GM19455 (cell line): Measurements from ENCODE around the gene ADAMTS9.

Experiments used
- ATAC-seq: cut with Tn5 transposase; IDR thresholded peaks from one replicate; pipeline ENCODE4 v1.9.1; 2021; ENCODE audit not compliant: unreplicated experiment

Gene ADAMTS9

DNA sequence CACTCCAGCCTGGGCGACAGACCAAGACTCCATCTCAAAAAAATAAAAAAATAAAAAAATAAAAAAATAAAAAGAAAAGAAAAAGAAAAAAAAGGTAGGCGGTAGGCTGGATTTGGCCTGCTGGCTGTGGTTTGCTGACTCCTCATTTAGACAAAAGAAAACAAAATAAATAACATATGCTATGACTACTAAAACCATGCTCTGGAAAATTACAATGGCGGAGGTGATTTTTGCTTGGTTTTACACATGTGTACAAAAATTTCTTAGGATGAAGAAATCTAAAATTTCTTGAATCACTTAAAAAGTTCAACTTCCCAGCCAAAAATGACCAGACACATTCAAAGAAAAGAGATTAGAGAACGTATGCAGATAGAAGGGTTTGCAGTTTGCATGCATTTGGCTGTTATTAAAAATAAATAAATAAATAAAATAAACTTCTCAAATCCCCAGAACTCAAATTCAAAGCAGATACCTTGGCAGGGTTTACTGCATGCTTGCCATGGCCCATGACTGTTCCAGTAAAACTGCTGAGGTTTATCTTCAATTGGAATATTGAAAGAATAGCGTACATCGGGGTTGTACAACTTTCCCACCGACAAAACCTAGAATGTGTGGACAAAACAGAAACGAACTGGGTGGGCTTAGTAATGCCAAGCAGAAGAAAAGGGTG, 65.9 kb downstream of the ADAMTS9 start:
- ATAC-seq: no peak

DNA sequence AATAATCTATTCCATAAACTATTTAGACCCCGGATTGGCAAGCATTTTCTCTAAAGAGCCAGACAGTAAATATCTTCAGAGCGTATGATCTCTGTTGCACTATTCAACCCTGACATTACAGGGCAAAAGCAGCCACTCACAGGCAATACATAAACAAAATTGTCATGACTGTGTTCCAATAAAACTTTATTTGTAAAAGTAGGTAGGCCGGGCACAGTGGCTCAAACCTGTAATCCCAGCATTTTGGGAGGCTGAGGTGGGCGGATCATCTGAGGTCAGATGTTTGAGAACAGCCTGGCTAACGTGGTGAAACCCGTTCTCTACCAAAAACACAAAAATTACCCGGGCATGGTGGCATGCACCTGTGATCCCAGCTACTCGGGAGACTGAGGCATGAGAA, 66.5 kb downstream of the ADAMTS9 start:
- no peak for ATAC-seq

DNA sequence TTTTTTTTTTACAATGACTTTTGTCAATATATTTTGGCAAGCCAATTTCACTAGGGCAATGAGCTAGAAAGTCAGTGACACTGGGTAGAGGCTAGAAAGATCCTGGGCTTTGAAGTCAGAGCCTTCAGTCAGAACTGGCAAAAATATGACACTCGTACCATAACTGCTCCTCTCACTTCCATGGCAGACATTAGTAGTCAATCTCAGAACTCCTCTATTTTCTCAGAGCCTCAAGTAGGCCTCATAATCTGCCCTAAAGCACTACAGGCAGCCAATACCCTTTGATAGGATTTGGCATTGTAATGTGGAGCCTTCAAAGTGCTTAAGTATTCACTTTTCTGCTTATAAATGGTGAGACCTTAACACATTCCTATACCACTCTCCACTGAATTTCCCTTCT, 67.8 kb downstream of the ADAMTS9 start:
- no peak for ATAC-seq

DNA sequence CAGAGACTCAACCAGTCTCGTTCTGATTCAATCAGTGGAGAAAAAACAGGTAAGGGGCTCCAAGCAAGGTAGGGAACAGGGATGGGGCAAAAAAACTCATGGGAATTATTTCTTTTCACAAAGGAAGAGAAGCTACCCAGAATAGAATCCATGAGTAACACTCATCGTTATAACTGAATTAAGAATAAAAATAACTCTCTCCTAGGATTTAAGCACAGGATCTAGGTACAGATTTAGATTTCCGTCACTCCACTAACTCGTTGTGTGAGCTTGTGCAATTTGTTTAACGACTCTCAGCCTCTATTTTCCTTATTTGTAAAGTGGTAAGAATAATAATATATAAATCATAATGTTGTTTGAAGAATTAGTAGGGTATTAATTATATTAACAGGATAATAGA, 68.6 kb downstream of the ADAMTS9 start:
- ATAC-seq: no peak

DNA sequence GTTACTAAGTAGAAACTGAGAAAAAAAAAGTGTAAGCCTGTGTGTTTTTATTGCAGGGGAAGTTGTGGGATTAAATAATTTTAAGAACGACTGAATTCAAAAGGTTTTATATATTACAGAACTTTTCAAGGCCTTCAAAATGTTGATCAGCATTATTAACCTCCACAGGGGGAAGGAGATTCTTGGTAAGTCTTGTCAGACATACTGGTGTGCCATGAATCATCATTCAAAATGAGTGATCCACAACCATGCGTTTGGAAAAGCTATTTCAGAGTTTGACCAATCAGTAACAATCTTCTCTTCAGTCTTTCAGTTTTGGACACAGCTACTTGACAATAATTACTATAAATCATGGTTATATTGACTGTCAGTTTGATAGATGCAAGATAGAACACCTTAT, 70.2 kb downstream of the ADAMTS9 start:
- ATAC-seq: no peak

DNA sequence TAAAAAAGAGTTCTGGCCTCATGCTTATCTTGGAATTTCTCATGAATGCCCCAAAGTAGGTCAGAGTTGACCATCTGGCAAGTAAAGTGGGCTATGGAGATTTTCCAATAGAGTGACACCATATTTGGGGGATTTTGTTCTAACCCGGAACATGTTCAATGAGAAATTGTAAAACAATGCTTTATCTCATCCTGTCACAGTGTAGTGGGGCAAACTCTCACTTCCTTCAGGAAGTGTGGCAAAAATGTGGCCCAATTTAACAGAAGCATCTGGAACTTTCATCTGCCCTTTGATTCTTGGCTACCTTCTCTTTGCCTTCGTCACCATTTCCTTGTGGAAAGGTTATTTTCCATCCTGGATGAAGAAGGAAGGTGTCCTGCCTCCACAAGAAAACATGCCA, 70.8 kb downstream of the ADAMTS9 start:
- ATAC-seq: no peak

DNA sequence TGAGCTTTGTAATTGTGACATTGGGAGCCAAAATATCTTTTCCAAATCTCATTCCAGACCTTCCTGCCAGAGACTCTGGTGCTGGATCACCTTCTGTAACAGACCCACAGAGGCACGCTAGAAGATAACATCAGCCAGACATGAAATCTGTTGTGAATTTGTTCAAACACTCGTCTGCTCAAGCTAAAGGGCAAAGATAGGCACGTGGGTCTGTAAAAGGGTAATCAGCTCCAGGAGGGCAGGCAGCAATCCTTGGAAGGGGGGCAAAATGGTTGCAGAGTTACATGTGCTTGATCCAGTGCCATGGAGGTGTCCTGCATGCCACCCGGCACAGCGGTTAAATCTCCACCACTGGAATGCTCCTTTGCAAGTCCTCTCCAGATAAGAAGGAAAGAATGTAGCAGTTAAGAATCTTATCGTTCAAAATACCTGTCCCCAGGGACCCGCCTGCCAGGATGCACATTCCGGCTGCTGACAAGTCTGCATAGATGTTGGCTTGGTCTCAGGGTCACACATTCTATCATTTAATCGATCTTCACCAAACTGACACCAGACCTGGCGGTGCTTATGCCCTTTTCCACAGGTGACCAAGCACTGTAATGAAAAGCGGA, 74.8 kb downstream of the ADAMTS9 start:
- no peak for ATAC-seq

DNA sequence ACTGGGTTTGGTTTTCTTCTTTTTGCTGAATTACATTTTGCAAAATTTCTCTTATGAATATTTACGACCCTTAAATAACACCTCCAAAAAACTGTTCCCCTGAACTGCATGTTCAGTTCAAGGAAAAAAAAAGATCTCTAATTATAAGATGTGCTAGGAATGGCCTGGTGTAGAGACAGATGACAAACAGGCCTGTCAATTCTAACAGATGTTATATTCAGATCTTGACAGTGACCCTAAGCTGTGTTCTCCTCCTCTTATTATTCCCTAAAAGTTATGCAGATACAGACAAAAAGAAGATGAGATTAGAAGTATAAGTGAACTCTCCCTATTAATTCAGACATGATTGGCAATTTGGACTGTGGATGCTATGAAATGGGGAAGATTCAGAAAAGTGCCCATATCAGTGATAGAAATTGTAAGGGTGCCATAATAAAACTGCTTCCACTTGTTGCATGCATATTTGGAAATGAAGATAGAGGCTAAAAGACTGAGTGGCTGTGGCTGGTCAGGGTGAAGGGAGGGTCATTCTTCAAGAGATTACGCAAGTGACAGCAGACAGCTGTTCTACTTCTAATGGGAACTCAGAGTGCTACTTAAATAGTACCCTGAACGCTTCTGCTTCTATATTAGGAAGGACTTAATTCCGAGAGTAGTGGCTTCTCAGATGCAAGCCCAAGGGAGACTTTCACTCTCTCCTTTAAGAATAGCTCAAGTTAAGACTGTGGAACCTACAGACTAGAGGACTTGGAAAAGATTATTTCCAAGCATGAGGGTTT, 75.5 kb downstream of the ADAMTS9 start:
- no peak for ATAC-seq

DNA sequence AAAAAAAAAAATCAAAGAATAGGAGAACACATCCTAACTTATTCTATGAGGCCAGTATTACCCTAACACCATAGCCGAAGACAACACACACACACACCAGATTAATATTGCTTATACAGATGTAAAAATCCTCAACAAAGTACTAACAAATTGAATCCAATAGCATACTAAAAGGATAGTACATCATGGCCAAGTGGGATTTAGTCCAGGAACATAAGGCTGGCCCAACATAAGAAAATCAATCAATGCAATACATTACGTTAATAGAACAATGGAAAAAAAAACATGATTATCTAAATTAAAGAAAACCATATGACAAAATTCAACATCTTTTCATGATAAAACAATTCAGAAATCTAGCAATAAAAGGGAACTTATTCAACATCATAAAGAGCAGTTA, 79.1 kb downstream of the ADAMTS9 start:
- no peak for ATAC-seq

DNA sequence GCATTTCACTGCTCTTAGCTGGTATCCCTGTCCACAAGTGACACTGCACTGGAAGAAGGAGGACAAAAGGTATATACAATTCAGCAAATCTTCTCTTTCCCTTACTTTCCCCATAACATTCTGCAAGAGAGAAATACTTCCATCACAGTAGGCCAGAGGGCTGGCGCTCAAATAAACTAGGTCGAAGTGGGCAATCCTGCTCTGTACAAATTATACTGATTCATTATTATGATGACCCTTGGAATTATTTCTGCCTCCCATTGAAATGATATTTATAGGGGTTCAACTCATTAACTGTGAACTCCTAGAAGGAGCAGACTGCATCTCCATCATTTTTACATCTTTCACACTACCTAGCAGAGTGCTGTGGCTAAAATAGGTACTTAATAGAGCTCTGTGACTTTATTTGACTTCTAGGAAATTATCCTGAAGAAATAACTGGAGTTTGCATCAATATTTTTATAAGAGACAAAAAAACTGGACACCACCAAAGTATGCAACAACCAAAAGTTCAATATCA, 80.7 kb downstream of the ADAMTS9 start:
- ATAC-seq: no peak

DNA sequence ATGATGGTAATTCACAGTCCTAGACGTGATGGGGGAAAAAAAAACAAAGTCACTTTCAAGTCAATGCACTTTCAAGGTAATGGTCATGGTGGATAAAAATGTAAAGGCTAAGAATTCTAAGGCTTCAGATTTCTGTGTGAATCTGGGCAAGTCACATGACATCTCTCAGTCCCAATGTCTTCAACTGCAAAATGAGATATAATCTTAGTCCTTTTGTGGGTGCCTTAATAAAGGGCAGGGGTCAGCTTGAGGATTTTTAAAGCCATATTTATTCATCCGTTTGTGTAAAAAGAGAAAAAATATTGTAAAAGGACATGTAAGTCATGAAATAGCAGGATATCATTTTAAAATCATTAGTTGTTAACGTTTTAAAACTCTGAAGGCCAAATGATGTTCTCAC, 83.5 kb downstream of the ADAMTS9 start:
- no peak for ATAC-seq

DNA sequence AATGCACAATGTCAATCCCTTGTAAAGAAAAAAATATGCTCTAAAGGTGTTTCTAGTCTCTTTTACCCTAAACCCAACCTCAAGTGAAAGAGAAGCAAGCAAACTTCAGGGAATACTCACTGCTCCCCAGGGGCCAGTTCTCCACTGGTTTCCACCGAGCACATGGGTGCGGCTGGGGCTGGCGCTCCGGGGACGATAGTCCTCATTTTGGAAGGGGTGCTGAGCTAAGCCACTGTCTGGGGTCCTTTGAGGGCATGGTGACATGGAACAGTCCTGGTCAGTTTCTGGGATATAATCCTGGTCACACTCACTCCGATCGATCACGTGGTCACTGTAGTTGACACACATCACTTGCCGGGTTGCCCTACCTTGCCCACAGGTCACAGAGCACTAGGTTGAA, 86.0 kb downstream of the ADAMTS9 start:
- ATAC-seq: no peak

DNA sequence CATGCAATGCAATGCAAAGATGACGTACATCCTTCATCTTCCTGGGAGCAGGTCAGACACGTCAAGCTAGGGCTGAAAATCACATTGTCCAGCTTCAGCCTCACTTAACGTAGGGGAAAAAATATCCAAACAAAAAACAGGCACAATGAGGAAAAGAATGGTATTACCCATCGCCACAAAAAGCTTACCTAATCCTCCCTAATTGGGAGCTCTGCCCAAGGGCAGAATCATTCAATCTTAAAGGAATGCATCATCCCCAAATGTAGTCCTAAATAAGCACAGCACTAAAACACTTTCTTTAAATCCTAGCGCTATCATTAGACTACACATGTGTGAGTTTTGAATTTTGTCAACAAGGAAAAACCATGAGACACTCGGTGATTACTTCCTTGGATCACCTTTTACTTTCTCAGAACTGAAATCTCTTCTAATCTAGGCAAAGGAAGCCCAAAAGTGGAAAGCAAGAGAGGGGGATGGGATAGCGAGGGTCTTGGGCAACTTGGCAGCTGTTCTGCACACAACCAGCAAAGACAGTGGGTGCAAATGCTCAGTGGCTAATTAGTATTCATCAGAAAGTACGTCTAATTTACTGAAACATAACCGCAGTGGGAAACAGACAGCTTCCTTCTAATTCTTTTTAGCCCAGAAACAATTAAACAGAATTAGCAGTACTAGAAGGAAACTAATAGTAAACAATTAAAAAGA, 87.4 kb downstream of the ADAMTS9 start:
- no peak for ATAC-seq

DNA sequence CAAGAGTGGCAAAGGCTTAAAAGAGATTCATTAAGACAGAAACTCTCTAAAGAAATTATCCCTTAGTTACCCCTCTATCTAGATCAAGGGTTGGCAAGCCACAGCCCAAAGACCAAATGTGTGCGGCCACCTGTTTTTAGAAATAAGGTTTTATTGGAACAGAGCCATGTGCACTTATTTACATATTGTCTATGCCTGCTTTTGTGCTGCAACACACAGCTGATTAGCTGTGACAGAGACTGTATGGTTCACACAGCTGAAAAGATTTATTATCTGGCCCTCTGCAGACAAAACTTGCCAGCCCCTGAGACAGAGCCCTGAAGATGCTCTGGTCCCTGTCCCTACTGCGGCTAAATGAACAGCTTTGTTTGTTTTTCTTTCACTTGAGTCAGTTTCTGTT, 88.1 kb downstream of the ADAMTS9 start:
- ATAC-seq: no peak

DNA sequence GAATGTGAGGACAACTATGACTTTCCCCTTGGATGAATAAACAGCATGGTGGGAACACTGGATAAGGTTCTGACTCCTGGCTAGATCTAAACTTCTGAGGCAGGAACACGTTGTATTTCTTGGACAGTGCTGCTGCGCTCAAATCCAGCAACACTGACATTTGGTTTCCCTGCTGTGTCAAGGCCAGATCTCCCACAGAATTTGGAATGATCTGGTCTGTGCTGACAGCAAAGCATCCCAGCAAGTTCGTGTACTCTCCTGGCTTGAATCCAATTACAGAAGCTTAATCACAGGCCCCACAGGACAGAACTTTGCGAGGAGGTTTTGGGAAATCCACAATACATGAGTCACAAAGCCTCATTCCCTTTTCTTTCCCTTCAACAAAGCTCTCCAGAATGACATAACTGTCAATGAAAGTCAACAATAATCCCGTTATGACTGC, 92.5 kb downstream of the ADAMTS9 start:
- no peak for ATAC-seq

DNA sequence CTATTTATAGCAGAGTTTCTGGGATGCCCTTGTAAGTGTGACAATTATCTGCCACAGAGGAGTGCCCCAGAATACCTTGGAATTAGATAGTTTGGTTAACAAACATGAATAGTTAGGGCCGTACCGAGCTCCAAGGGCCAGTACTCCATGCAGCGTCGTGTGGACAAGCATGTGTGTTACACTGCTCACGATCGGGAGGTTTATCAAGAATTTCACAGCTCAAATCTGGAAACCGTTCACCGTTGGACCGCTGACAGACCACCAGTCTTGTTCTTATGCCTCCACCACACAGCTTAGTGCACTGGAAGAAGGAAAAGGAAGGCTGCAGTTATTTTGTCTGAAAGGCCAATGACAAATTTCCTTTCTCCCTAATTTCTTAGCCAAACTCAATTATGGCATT, 93.7 kb downstream of the ADAMTS9 start:
- no peak for ATAC-seq

DNA sequence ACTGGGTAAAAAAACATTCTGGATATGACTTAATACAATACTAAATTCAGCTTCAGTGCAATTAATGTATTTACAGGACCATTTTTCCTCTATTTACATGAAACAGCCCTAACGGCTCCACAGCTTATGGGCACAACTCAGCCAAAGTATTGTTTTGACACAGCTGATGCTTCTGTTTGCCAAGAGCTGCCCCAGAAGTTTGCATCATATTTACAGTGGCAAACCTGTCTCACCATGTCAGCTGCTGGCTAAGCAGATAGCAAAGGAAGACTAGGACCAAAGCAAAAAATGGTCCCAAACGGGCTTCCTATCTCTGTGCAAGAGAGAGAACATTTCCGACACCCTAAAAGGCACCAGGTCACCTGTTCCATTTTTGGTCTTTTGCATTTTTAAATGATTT, 94.5 kb downstream of the ADAMTS9 start:
- ATAC-seq: no peak

DNA sequence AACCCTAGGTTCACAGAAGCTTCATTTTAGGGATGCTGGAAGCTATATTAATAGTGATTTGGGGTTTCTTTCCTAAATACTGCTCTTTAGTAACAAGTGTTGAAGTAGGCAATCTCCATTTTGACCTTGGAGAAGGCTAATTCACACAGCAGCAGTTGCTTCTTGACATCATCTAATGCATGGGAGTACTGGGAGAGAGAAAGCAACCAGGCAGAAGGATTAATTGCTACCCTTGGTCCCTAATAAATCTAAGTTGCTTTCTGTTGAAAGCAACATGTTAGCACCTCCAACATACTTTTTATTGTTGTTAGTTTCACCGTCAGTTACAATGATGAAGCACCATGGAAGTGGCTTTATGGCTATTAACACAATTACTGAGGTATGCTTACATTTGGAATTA, 96.2 kb downstream of the ADAMTS9 start:
- no peak for ATAC-seq

DNA sequence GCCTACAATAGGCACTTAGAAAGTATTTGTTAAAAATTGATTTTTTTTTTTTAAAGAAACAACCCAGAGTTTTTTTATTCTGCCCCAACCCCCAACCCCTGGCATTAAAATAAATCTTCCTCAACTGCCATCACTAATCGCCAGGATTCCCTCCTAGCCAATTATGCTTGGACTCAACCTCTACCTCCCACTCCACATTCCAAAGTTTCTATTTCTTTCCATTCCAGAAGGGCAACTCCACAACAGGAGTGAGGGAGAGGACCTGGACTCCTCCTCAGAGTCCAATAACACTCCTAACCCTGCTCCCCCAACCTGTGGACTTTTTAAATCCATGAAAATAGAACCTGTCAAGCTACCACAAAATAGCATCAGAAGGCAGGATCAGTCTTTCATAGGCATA, 99.4 kb downstream of the ADAMTS9 start:
- no peak for ATAC-seq

DNA sequence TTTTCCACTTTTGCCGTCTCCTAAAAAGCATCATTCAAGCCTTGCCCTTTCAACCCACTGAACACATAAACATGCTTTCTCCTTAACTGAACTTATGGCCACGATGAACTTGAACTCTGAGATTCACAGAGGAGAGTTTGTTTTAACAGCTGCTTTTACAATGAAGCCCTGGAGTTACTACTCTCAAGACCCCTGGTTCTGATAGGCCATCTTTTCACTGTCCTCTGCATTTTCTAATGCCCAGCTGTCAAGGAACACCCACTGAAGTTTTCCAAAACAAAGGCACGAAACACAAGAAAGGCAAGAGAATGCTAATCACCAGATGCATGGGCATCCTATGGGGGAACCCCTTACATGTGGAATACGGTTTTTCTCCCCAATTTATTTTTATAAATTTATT, 100.8 kb downstream of the ADAMTS9 start:
- no peak for ATAC-seq

DNA sequence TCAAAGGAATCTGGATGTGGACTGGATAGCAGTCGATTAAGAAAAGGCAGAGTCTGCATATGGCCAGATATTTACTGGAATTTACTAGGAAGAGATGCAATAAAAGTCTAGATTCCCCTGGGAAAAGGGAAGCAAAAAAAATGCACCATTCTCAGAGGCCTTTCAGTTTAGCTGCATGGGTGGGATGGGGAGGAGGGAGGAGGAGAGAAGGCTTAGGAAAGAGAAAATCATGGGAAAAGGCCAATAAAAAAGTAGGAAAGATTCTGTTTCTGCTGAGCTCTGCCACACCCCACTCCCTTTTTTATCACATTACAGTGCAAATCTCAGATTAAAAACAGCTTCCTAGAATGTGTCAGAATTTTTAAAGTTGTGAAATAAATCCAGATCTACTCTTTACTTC, 103.6 kb downstream of the ADAMTS9 start:
- ATAC-seq: no peak

DNA sequence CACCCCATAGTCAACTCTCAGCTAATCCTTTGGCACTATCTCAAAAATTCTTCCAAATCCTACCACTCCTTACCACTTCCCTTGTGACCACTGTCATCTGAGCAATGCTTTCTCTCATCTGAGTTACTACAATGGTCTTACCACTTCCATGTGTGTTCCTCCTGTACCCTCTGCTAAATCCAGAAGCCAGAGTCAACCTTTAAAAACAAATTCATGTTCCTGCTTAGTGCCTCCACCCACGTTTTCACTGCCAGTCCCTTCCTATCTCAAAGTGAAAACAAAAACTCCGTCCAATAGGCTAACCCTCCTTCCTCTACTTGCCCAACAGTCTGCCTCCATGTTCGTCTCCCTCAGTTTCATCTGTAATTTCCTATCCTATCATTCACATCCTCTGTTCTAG, 109.0 kb downstream of the ADAMTS9 start:
- ATAC-seq: no peak
